ENCODE data around the gene CCNY.

- TF ChIP-seq CTCF (IDR thresholded peaks at IDR 0.05) (no peak), POLR2AphosphoS5 (IDR thresholded peaks at IDR 0.05) (no peak)
Observed at GRCh38 chr10:35390161-35390840, 54.0 kb downstream of the CCNY start.
